ENCODE data around the gene EVPL. TPM values are rescaled to one million over a fixed set of nuclear protein-coding genes. Genes with fewer than 3 reads are reported as not detected.

EVPL gene
- polyA plus RNA-seq, result 0.39 TPM in 1 of 2 replicates, not detected in the other

DNA sequence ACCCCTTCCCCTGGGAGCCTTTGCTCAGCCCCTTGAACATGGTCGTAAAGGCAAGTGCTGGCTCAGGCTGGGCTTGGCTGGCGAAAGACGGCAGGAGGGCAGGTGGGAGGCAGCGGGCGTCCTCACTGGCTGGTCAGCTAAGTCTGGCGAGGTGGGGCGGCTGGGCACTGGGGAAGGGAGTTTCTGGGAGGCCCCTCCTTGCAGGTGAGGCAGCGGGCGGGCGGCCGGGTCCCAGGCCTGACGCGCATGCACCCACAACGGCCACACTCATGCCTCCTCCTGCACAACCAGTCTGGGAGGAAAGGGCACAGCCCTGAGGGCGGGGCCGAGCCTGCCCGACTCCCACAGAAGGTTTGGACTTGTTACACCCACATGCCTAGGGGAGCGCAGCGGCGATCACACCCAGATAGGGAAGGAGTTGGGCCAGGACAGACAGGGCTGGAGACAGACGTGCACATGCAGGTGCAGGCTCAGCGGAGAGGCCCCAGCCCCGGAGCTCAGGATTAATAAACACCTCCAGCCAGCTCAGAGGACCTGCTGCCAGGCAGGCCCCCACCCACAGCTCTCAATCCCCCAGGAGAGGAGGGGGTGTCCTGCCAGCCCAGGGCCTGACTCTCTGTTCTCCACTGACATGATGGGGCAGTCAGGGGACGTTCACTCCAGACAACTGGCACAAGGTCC lies at the start of gene EVPL:
Gene EVPL, minus strand, starts transcription at position 148 of the 681 bp plus-strand sequence. Its CDS starts 108 bp downstream, at position 40.

DNA sequence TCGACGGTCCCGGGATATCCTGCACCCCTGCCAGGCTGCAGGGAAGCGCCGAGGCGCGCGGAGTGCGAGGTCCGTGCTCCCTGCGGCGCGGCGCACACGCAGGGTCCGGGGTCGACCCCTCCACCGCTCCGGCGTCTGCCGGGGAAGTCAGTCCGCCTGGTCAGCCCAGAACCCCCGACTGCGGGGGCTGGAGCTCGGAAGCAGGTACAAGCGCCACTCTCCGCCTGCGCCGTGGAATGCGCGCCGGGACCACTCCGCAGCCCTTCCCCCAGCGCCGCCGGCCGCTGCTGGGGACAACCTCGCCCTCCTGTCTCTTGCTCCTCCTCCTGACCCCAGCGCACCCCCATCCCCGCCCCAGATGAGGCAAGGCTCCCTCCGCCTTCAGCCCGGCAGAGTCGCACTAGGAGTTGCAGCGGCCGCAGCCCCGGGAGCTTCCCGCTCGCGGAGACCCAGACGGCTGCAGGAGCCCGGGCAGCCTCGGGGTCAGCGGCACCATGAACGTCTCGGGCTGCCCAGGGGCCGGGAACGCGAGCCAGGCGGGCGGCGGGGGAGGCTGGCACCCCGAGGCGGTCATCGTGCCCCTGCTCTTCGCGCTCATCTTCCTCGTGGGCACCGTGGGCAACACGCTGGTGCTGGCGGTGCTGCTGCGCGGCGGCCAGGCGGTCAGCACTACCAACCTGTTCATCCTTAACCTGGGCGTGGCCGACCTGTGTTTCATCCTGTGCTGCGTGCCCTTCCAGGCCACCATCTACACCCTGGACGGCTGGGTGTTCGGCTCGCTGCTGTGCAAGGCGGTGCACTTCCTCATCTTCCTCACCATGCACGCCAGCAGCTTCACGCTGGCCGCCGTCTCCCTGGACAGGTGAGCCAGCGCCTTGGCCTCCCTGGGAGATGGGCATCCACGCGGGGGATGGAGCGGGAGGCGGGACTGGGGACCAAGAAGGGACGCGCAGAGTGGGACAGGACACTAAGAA lies 47.6 kb upstream of the EVPL start, which contains the start of gene GALR2:
Gene GALR2, plus strand, starts transcription at position 392 of the 974 bp plus-strand sequence. Its CDS starts 103 bp downstream, at position 495.

GRCh38 chr17:76072148-76072858 lies 45.2 kb upstream of the EVPL start, which contains the start of gene SRP68:
Gene SRP68, minus strand, starts transcription at chr17:76072517. Its CDS starts 26 bp downstream, at chr17:76072491.

GRCh38 chr17:76000755-76001521 lies 26.2 kb downstream of the EVPL start, which contains the start of gene CDK3:
Gene CDK3, plus strand, starts transcription at chr17:76000855. Its CDS starts 571 bp downstream, at chr17:76001426.

DNA sequence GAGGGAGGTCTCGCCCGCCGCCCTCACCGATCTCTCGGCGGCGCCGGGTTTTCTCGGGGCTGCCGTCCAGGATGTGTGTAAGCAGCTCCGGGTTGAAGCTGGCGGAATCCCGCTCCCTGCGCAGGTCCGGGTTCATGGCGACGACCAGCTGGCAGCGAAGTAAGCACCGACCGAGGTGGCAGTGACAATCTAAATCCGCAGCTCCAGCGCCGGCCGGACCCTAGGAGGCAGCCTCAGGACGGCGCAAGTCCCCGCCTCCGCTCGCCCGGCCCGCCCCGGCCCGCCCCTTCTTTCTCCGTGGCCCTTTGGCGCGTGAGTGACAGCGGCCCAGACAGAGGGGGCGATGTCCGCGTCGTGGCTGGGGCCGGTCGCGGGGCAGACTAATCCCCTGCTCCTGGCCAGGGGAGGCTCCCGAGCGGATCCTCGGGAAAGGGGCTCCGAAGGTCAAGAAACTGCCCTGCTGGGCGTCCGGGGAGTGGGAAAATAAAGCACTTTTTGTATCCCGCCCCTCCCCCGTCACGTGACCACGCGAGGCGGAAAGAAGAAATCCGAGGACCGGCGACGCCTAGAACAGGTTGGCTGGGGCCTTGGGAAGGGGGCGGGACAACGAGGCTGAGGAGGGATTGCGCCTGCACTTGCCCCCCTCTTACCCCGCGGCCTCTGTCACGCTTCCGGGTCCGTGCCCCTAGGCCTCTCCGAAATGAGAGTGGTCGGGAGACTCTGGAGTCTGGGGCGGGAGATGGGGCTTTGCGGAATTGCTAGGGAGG lies 48.0 kb downstream of the EVPL start, which contains the start of the genes ACOX1 and TEN1:
Gene ACOX1, minus strand, starts transcription at position 229 of the 767 bp plus-strand sequence. Its CDS starts 93 bp downstream, at position 136.
Gene TEN1, plus strand, starts transcription at position 303 of the 767 bp plus-strand sequence. CDS start 6,953 bp downstream, outside the sequence.

Other genes starting within 250 kb of the EVPL start
- gene UNK, start 242.5 kb downstream of the EVPL start, polyA plus RNA-seq, result 1.2 TPM in 1 of 2 replicates, not detected in the other
- not detected in 2 replicates for gene UNC13D, start 182.9 kb downstream of the EVPL start, polyA plus RNA-seq
- 16.8 and 30.4 TPM in 2 replicates for gene WBP2, start 172.0 kb downstream of the EVPL start, polyA plus RNA-seq
- 3.8 and 5.3 TPM in 2 replicates for gene TRIM47, start 148.7 kb downstream of the EVPL start, polyA plus RNA-seq
- gene TRIM65, start 130.4 kb downstream of the EVPL start, polyA plus RNA-seq, result not detected in 2 replicates
- gene MRPL38, start 122.4 kb downstream of the EVPL start, polyA plus RNA-seq, result 22.6 and 30.0 TPM in 2 replicates
- gene FBF1, start 86.3 kb downstream of the EVPL start, polyA plus RNA-seq, result 0.46 and 0.71 TPM in 2 replicates
- 16.2 and 18.6 TPM in 2 replicates for gene ACOX1, start 48.1 kb downstream of the EVPL start, polyA plus RNA-seq
- gene TEN1, start 48.1 kb downstream of the EVPL start, polyA plus RNA-seq, result 3.4 and 10.1 TPM in 2 replicates
- gene CDK3, start 26.5 kb downstream of the EVPL start, polyA plus RNA-seq, result 0.29 and 1.8 TPM in 2 replicates
- 26.4 and 28.5 TPM in 2 replicates for gene SRP68, start 45.2 kb upstream of the EVPL start, polyA plus RNA-seq
- gene GALR2, start 47.5 kb upstream of the EVPL start, polyA plus RNA-seq, result 0.41 TPM in 1 of 2 replicates, not detected in the other
- 0.20 and 0.42 TPM in 2 replicates for gene ZACN, start 51.9 kb upstream of the EVPL start, polyA plus RNA-seq
- 21.9 and 24.2 TPM in 2 replicates for gene EXOC7, start 76.5 kb upstream of the EVPL start, polyA plus RNA-seq
- not detected in 2 replicates for gene FOXJ1, start 113.9 kb upstream of the EVPL start, polyA plus RNA-seq
- gene RNF157, start 213.2 kb upstream of the EVPL start, polyA plus RNA-seq, result 38.1 and 46.4 TPM in 2 replicates
- 0.25 and 3.3 TPM in 2 replicates for gene UBALD2, start 238.0 kb upstream of the EVPL start, polyA plus RNA-seq